Lower leg skin (tissue), 4 donors: ENCODE results near the gene PIK3R1. TPM values are rescaled to one million over a fixed set of nuclear protein-coding genes. Genes with fewer than 3 reads are reported as not detected.

ENCODE experiments used
- DNase-seq, 2 donors: peaks; one replicate each; pipeline ENCODE4 v3.0.0-alpha.2; 2019; ENCODE audit warnings: low spot score in 2 of 2
- H3K4me3 ChIP-seq: fragments of 200-600 bp; sonication (generic); 2 replicates; pipeline ENCODE4 v1.5.1; 2017; ENCODE audit warnings: mild to moderate bottlenecking, low read depth; ENCODE audit not compliant: poor library complexity, severe bottlenecking
- CTCF ChIP-seq, 3 donors: fragments of 450-650 bp; IDR thresholded peaks; one replicate each; pipeline ENCODE4 v1.5.1; 2016; ENCODE audit warnings: antibody characterized with exemption in 3 of 3, mild to moderate bottlenecking in 3 of 3, moderate library complexity in 2 of 3
- POLR2A ChIP-seq, 2 donors: fragments of 450-650 bp; IDR thresholded peaks; one replicate each; pipeline ENCODE4 v1.6.1; 2016 to 2017; ENCODE audit warnings: antibody characterized with exemption in 2 of 2, mild to moderate bottlenecking in 1 of 2, moderate library complexity in 1 of 2
- WGBS, 2 donors: methylation state at CpG; one replicate each; pipeline ENCODE4 v1.1.5; 2018; 5-methylcytosine and 5-hydroxymethylcytosine counted together
- intact Hi-C: fragments of 100-400 bp; cut with DNase I; formaldehyde crosslinking; loops from one replicate; pipeline ENCODE4 v1.15.0; 2023; ENCODE audit warnings: low total_unique reads
- total RNA-seq, 4 donors: library from RNA; depleted of rRNA; stranded (reverse); fragments of >200 nt; gene quantifications; one replicate each; pipeline ENCODE4 v1.1.0, GENCODE V29; 2016

PIK3R1 gene
- total RNA-seq, 4 donors from 2014 or later = 102 to 245 (median 137) TPM

GRCh38 chr5:68261169-68261568, 45.6 kb downstream of the PIK3R1 start:
- DNase-seq = no peak
- no peak for TF ChIP-seq POLR2A (IDR thresholded peaks at IDR 0.05)
- TF ChIP-seq CTCF (IDR thresholded peaks at IDR 0.05) = no peak
- intact Hi-C loops = loop anchor here (10.0 kb wide), 1 partner anchor 1016 kb away; no protein-coding TSS in a partner anchor
- no peak overlapping the region for H3K4me3 ChIP-seq

GRCh38 chr5:68261569-68262065, 46.1 kb downstream of the PIK3R1 start:
- TF ChIP-seq POLR2A (IDR thresholded peaks at IDR 0.05) = no peak
- no peak for TF ChIP-seq CTCF (IDR thresholded peaks at IDR 0.05)
- intact Hi-C loops = loop anchor here (10.0 kb wide), 1 partner anchor 1017 kb away; no protein-coding TSS in a partner anchor
- no peak for DNase-seq
- 40 to 50% methylated on average over 4 of the region's 4 CpGs for WGBS, 2 donors
- H3K4me3 ChIP-seq = no peak overlapping the region

GRCh38 chr5:68264024-68264956, 48.7 kb downstream of the PIK3R1 start:
- H3K4me3 ChIP-seq = no peak overlapping the region
- 72 to 73% methylated on average over 10 of the region's 10 CpGs for WGBS, 2 donors
- no peak for TF ChIP-seq CTCF (IDR thresholded peaks at IDR 0.05)
- intact Hi-C loops = loop anchor here (10.0 kb wide), 1 partner anchor 1019 kb away; no protein-coding TSS in a partner anchor
- no peak for DNase-seq

GRCh38 chr5:68265347-68265746, 49.8 kb downstream of the PIK3R1 start:
- WGBS, 2 donors = 15 to 25% methylated on average over 2 of the region's 2 CpGs
- intact Hi-C loops = loop anchor here (10.0 kb wide), 1 partner anchor 1021 kb away; no protein-coding TSS in a partner anchor
- H3K4me3 ChIP-seq = no peak overlapping the region
- no peak for DNase-seq
- TF ChIP-seq POLR2A (IDR thresholded peaks at IDR 0.05) = no peak
- no peak for TF ChIP-seq CTCF (IDR thresholded peaks at IDR 0.05)

- no peak overlapping the region for H3K4me3 ChIP-seq
These were observed 50.4 kb downstream of the PIK3R1 start for GRCh38 chr5:68265822-68266395.

More at GRCh38 chr5:68265822-68266395, 50.4 kb downstream of the PIK3R1 start:
- intact Hi-C loops = loop anchor here (10.0 kb wide), 1 partner anchor 1021 kb away; no protein-coding TSS in a partner anchor
- TF ChIP-seq POLR2A (IDR thresholded peaks at IDR 0.05) (no peak), CTCF (IDR thresholded peaks at IDR 0.05) (no peak)
- DNase-seq = no peak
- WGBS, 2 donors = 48 to 63% methylated on average over 3 of the region's 3 CpGs
